NCI-H187 treated with DMSO at 0.1 percent for 48 hours (cell line): ENCODE results near the gene MPP4.
"Not testable (repeated sequence)": the region's sequence is repeated elsewhere in the genome, so short reads cannot be mapped to it uniquely, and the experiment has no call there.

ENCODE experiments used
- DNase-seq: peaks from one replicate; lab custom pipeline; 2025; lab: John Stamatoyannopoulos, UW

Gene MPP4

GRCh38 chr2:201673546-201673945 is 24.9 kb downstream of the MPP4 start:
- DNase-seq = no peak

- DNase-seq = not testable (repeated sequence)
These were observed 27.2 kb downstream of the MPP4 start for GRCh38 chr2:201671205-201671604.

- no peak for DNase-seq
These were observed 28.6 kb downstream of the MPP4 start for GRCh38 chr2:201669865-201670264.

- no peak for DNase-seq
These were observed 30.0 kb downstream of the MPP4 start for GRCh38 chr2:201668402-201668910.

- DNase-seq = no peak
These were observed 34.1 kb downstream of the MPP4 start for GRCh38 chr2:201664334-201664733.

- no peak for DNase-seq
These were observed 37.1 kb downstream of the MPP4 start for GRCh38 chr2:201661366-201661765.

GRCh38 chr2:201660293-201660895 is 38.0 kb downstream of the MPP4 start:
- no peak for DNase-seq

GRCh38 chr2:201656740-201657139 is 41.7 kb downstream of the MPP4 start:
- no peak for DNase-seq

- no peak for DNase-seq
These were observed 42.3 kb downstream of the MPP4 start for GRCh38 chr2:201656102-201656501.

- no peak for DNase-seq
These were observed 43.6 kb downstream of the MPP4 start for GRCh38 chr2:201654616-201655384.

GRCh38 chr2:201653221-201653620 is 45.2 kb downstream of the MPP4 start:
- DNase-seq = no peak

- no peak for DNase-seq
These were observed 49.0 kb downstream of the MPP4 start for GRCh38 chr2:201649442-201649841.

- DNase-seq = no peak
These were observed 51.0 kb downstream of the MPP4 start for GRCh38 chr2:201647431-201647830.

- DNase-seq = no peak
These were observed 54.4 kb downstream of the MPP4 start for GRCh38 chr2:201644001-201644400.

GRCh38 chr2:201643216-201643890 is 55.1 kb downstream of the MPP4 start, which contains the start of gene TMEM237:
Gene TMEM237, minus strand, starts transcription at chr2:201643503. Its CDS starts 103 bp downstream, at chr2:201643400.
- no peak for DNase-seq

GRCh38 chr2:201642579-201643215 is 55.7 kb downstream of the MPP4 start:
- no peak for DNase-seq

GRCh38 chr2:201642086-201642578 is 56.3 kb downstream of the MPP4 start:
- DNase-seq = no peak

GRCh38 chr2:201639205-201639604 is 59.2 kb downstream of the MPP4 start:
- DNase-seq = no peak

GRCh38 chr2:201638326-201638725 is 60.1 kb downstream of the MPP4 start:
- DNase-seq = no peak

- no peak for DNase-seq
These were observed 64.7 kb downstream of the MPP4 start for GRCh38 chr2:201633661-201634249.

GRCh38 chr2:201631041-201631440 is 67.4 kb downstream of the MPP4 start:
- no peak for DNase-seq

GRCh38 chr2:201630577-201630976 is 67.9 kb downstream of the MPP4 start:
- DNase-seq = no peak
